ENCODE measurements around the gene RCSD1. TPM values are rescaled to one million over a fixed set of nuclear protein-coding genes. Genes with fewer than 3 reads are reported as not detected.

The RCSD1 gene
- total and polyA plus RNA-seq, 2 donors (not counting 3 experiments of a cell fraction or from before 2014, with no cell fraction given), result 0.08 to 1.00 TPM

- Histone ChIP-seq H3K27ac (ENCODE audit: insufficient read depth, low read depth, low read length) (no peak overlapping the region), H3K36me3 (ENCODE audit: control insufficient read depth in 2 of 2, extremely low read depth in 1 of 2, insufficient read depth in 2 of 2, low read length in 2 of 2) (no peaks in the 10 kb centered on the region), H3K79me2 (ENCODE audit: control insufficient read depth, insufficient read depth, low read length) (no peaks in the 10 kb centered on the region), H2AFZ (ENCODE audit: low read depth, low read length) (no peak overlapping the region), H3K9me3 (replicated peaks; ENCODE audit: control insufficient read depth, insufficient read depth, low read length) (no peaks in the 10 kb centered on the region), H3K4me2 (ENCODE audit: insufficient read depth, low read length) (no peak overlapping the region), H3K4me3 (replicated peaks in 1 of 3; ENCODE audit: insufficient read depth in 1 of 3, low read depth in 1 of 3, low read length in 3 of 3) (no peak overlapping the region), H3K9me1 (replicated peaks; ENCODE audit: control insufficient read depth, extremely low read depth, insufficient read depth, low read length) (no peaks in the 10 kb centered on the region), H3K9ac (replicated peaks; ENCODE audit: extremely low read depth, insufficient read depth, low read length) (no peak overlapping the region), H3K27me3 (ENCODE audit: control insufficient read depth in 2 of 2, insufficient read depth in 2 of 2, low read length in 2 of 2) (peaks cover 4 to 5% of the 10 kb centered on the region in 2 experiments), H4K20me1 (replicated peaks; ENCODE audit: control insufficient read depth, extremely low read depth, insufficient read depth, low read length) (no peaks in the 10 kb centered on the region), H3K4me1 (ENCODE audit: control insufficient read depth, extremely low read depth, insufficient read depth, low read length) (peaks cover 4% of the 10 kb centered on the region)
- ChIA-PET CTCF (interaction anchor here (3.1 kb wide), 1 partner anchor 85 kb away, joined by 78 read pairs; no protein-coding TSS in a partner anchor), POLR2A (no interaction called here)
- dilution Hi-C loops (cut with MboI; ENCODE audit: extremely low pct_ligation_motif_present, low sequenced_read_pairs) (no loop called here), intact Hi-C loops (cut with micrococcal nuclease) (loop anchor here (5.0 to 10.0 kb wide), 2 partner anchors 241 to 619 kb away; no protein-coding TSS in a partner anchor)
- FAIRE-seq (no peak), DNase-seq (ENCODE audit: low read depth, low spot score) (no peak)
- TF ChIP-seq MYC (IDR thresholded peaks at IDR 0.05; ENCODE audit: low read depth, low read length), result no peak
- no peak for TF ChIP-seq CTCF (IDR thresholded peaks at IDR 0.05; ENCODE audit: extremely low read depth in 1 of 2, insufficient read depth in 1 of 2, low read depth in 1 of 2, low read length in 2 of 2)
- TF ChIP-seq MAX (IDR thresholded peaks at IDR 0.05; ENCODE audit: insufficient read depth, insufficient read length), result no peak
- no peak for TF ChIP-seq FOS (IDR thresholded peaks at IDR 0.05; ENCODE audit: borderline replicate concordance, insufficient read depth, low read length)
- no peak for TF ChIP-seq JUN (IDR thresholded peaks at IDR 0.05; ENCODE audit: borderline replicate concordance, insufficient read depth, insufficient read length, low read depth)
- TF ChIP-seq POLR2AphosphoS5 (IDR thresholded peaks at IDR 0.05; ENCODE audit: insufficient read depth, low read depth, low read length), result no peak
- no peak for TF ChIP-seq GATA2 (IDR thresholded peaks at IDR 0.05; ENCODE audit: insufficient read depth, insufficient read length, low read depth, low read length)
- no peak for TF ChIP-seq EZH2 (IDR thresholded peaks at IDR 0.05; ENCODE audit: borderline replicate concordance, low read depth, low read length, severe bottlenecking)
- no peak for TF ChIP-seq POLR2A (IDR thresholded peaks at IDR 0.05; ENCODE audit: low read depth, low read length)
- BruUV-seq (replicated peaks), result no TSS peak
These were observed 55.8 kb downstream of the RCSD1 start for GRCh38 chr1:167685844-167686243.
